Activated naive CD4-positive, alpha-beta T cell treated with anti-CD3 and anti-CD28 coated beads, Interleukin-2, amount 50 U/mL, for 24 hours (primary cell): ENCODE results near the gene KDM1B.
A peak's percentile ranks its signal among the peaks of the same experiment; 100 is the strongest.

ENCODE experiments used
- H3K27ac Mint-ChIP-seq: one replicate; pipeline ENCODE4 v1.8.0; 2021; ENCODE audit warnings: mild to moderate bottlenecking, mixed read lengths
- H3K27me3 Mint-ChIP-seq: one replicate; pipeline ENCODE4 v1.8.0; 2021; ENCODE audit warnings: mixed read lengths
- H3K36me3 Mint-ChIP-seq: one replicate; pipeline ENCODE4 v1.8.0; 2021; ENCODE audit warnings: mixed read lengths
- H3K4me1 Mint-ChIP-seq: one replicate; pipeline ENCODE4 v1.8.0; 2021; ENCODE audit warnings: mixed read lengths
- H3K4me3 Mint-ChIP-seq: one replicate; pipeline ENCODE4 v1.8.0; 2021; ENCODE audit warnings: mild to moderate bottlenecking, mixed read lengths
- H3K9me3 Mint-ChIP-seq: one replicate; pipeline ENCODE4 v1.8.0; 2021; ENCODE audit warnings: mixed read lengths

KDM1B gene, protein sequence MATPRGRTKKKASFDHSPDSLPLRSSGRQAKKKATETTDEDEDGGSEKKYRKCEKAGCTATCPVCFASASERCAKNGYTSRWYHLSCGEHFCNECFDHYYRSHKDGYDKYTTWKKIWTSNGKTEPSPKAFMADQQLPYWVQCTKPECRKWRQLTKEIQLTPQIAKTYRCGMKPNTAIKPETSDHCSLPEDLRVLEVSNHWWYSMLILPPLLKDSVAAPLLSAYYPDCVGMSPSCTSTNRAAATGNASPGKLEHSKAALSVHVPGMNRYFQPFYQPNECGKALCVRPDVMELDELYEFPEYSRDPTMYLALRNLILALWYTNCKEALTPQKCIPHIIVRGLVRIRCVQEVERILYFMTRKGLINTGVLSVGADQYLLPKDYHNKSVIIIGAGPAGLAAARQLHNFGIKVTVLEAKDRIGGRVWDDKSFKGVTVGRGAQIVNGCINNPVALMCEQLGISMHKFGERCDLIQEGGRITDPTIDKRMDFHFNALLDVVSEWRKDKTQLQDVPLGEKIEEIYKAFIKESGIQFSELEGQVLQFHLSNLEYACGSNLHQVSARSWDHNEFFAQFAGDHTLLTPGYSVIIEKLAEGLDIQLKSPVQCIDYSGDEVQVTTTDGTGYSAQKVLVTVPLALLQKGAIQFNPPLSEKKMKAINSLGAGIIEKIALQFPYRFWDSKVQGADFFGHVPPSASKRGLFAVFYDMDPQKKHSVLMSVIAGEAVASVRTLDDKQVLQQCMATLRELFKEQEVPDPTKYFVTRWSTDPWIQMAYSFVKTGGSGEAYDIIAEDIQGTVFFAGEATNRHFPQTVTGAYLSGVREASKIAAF

DNA sequence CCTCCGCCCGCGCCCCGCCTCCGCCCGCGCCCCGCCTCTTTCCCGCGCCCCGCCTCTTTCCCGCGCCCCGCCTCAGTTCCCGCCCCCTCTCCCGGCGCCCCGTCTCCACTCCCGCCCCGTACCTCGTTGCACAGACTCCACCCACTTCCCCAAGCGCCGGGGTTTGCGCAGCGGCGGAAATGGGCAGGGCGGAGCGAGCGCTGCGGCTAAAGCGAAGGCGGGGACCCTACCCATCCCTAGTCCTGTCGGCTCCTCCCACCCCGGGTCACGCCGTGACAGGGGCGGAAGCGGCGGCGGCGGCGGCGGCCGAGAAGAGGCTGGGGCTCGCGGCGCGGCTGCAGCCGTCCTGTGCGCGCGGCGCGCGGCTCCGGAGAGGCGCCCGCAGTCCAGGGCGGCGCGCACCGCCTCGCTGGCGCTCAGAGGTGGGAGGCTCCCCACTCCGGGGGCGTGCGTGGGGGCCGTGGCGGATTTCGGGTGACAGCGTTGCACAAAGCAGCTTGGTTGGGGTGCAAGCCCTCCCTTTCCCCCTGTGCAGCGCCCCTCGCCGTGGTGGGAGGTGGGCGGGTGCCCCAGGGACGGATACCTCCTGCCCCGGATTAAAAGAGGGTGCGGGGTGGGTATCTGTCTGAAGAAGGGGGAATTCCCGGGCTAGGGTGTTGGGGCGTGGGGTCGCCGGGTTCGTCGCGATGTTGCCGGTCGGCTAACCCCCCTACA, at the start of gene KDM1B:
Gene KDM1B (plus strand): TSS at position 273 of the 714 bp plus-strand sequence. CDS start 4,474 bp downstream, outside the sequence.
- H3K27me3 Mint-ChIP-seq = no peaks in the 10 kb centered on the region
- H3K27ac Mint-ChIP-seq = peak within 1 kb of the TSS; percentile 82
- no peaks in the 10 kb centered on the region for H3K9me3 Mint-ChIP-seq
- peaks cover 9% of the 10 kb centered on the region for H3K36me3 Mint-ChIP-seq
- H3K4me3 Mint-ChIP-seq = peak within 1 kb of the TSS; percentile 98
- H3K4me1 Mint-ChIP-seq = peaks cover 32% of the 10 kb centered on the region

DNA sequence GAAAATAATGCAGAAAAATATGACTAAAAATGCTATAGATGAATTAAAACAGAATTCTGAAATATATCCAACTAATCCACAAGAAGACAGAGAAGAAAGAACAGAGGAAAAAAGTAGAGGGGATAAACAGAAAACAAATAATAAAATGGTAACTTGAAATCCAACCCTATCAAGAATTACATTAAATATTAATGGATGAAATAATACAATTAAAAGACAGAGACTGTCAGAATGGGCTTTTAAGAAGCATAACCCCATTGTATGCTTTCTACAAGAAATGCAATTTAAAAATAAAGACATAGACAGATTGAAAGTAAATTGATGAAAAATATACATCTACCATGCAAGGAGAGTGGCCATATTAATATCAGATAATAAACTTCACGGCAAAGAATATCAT, 48.2 kb upstream of the KDM1B start:
- peaks cover 5% of the 10 kb centered on the region for H3K36me3 Mint-ChIP-seq
- peaks cover 14% of the 10 kb centered on the region for H3K9me3 Mint-ChIP-seq
- H3K4me1 Mint-ChIP-seq = no peaks in the 10 kb centered on the region
- H3K4me3 Mint-ChIP-seq = no peak overlapping the region
- no peak overlapping the region for H3K27ac Mint-ChIP-seq
- peaks cover 15% of the 10 kb centered on the region for H3K27me3 Mint-ChIP-seq

DNA sequence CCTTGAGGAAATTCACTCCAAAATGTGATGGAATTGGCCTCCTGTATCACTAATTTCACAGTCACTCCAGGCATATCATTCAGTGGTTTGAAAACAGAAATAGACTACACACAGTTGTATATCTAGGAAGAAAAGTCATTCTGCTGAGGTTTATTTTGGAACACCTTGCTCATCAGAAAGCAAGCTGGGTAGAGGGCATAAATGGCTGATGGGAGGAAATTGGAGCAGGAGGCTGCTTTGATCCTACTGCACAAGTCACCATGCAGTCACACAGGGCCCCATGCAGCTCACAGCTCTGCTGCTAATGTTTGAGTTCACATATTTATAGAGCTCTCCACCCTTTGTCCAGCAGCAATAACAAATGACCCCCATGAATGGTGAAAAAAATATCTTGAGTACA, 45.1 kb upstream of the KDM1B start:
- no peak overlapping the region for H3K4me3 Mint-ChIP-seq
- H3K36me3 Mint-ChIP-seq = peaks cover 5% of the 10 kb centered on the region
- H3K27ac Mint-ChIP-seq = no peak overlapping the region
- H3K27me3 Mint-ChIP-seq = peaks cover 19% of the 10 kb centered on the region
- no peaks in the 10 kb centered on the region for H3K4me1 Mint-ChIP-seq
- H3K9me3 Mint-ChIP-seq = peaks cover 14% of the 10 kb centered on the region

DNA sequence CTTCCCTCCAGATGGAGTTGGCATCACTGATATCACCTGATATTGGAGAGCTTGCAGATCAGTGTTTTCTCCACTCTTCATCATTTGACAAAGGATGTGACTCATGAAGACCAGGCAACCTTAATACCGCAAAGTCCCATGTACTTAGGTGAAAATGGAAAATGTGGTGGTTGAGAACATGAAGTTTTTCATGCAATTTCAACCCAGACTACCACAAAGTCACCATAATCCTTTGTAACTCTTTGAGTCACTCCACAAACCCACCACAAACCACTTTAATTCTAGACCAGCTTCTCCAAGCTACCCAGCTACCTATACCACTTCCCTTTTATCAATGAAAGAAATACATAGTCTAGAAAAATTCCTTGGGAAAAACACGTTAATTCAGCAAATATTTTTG, 39.9 kb upstream of the KDM1B start:
- H3K9me3 Mint-ChIP-seq = no peaks in the 10 kb centered on the region
- peaks cover 22% of the 10 kb centered on the region for H3K27me3 Mint-ChIP-seq
- H3K36me3 Mint-ChIP-seq = peaks cover 3% of the 10 kb centered on the region
- H3K4me1 Mint-ChIP-seq = peaks cover 8% of the 10 kb centered on the region
- no peak overlapping the region for H3K27ac Mint-ChIP-seq
- H3K4me3 Mint-ChIP-seq = no peak overlapping the region

DNA sequence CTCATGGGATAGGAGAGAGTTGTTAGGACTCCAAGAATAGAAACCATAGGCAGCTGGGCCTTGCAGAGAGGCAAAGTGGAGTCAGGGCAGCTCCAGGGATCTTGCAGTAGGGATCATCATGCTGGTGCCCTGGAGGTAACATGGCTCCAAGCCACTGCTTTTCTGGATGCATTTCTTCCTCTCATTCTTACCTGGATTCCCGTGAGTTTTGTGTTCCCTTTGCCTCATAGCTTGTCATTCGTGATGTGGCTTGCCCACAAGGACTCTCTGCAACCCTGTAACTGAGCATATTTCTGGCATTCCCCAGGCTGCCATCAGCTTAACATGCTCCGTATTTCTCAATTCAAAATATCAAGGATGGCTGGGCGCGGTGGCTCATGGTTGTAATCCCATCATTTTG, 38.1 kb upstream of the KDM1B start:
- Mint-ChIP-seq H3K27ac (no peak overlapping the region), H3K27me3 (peaks cover 12% of the 10 kb centered on the region), H3K36me3 (peaks cover 3% of the 10 kb centered on the region), H3K4me1 (peaks cover 8% of the 10 kb centered on the region), H3K9me3 (no peaks in the 10 kb centered on the region), H3K4me3 (no peak overlapping the region)

DNA sequence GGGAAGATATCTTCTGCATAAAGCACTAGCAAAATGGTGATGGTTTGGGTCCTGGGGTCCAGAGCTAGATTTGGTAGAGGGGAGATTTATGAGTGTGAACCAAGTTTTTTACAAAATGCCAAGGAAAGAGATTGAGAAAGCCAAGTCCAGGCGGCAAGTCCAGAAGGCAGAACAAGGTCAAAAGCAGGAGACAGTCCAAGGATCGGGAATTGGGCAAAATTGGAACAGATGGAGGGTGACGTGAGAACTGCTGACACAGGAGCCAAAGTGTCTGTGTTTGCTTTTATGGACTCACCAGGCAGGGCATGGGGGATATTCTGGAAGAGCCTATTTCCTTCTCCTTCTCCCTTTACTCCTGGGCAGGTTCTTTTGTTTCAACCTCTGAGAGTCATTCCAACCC, 36.9 kb upstream of the KDM1B start:
- Mint-ChIP-seq H3K36me3 (peaks cover 3% of the 10 kb centered on the region), H3K27ac (no peak overlapping the region), H3K27me3 (peaks cover 8% of the 10 kb centered on the region), H3K9me3 (no peaks in the 10 kb centered on the region), H3K4me1 (peaks cover 15% of the 10 kb centered on the region), H3K4me3 (no peak overlapping the region)

DNA sequence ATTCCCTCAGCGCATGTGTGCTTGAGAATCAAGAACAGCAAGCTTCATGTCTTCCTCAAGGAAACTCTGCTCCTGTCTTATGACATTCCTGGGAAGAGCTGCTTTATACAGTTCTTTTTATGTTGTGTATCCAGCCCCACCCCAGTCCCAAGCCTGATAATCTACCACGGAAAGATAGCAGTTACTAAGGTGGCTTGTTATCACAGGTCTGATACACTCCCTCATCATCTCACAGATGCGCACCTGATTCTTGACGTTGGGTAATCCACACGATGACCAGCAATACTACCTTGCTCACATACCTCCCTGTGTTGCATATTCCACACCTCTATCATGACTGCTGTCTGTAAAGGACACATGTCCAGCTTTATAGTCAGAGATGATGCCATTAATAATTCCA, 36.0 kb upstream of the KDM1B start:
- Mint-ChIP-seq H3K9me3 (no peaks in the 10 kb centered on the region), H3K36me3 (peaks cover 3% of the 10 kb centered on the region), H3K27ac (no peak overlapping the region), H3K4me1 (peaks cover 15% of the 10 kb centered on the region), H3K27me3 (peaks cover 5% of the 10 kb centered on the region), H3K4me3 (no peak overlapping the region)

DNA sequence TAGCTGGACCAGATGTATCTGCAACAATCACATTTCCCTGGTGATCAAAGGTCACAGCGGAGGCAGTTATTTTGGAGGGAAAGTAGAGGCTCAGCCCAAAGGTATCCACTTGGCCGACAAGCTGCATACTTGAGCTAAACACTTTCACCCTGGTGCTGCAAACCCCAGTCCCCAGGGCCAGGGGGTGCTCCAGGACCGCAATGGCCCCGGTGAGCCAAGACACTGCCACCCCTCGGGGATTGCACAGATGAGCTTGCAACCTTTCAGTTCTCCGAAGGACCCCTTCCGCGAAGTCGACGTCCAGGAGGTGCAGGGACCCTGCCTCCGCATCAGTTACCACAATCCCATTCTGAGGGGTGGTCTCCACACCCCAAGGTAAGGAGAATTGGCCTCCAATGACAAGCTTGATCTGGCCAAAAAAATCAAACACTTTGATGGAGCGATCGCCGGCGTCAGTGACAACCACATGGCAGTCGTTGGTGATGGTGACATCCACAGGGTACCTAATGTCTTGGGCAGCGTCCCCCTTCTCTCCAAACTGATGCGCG, 33.6 kb upstream of the KDM1B start:
- H3K9me3 Mint-ChIP-seq = no peaks in the 10 kb centered on the region
- H3K4me3 Mint-ChIP-seq = peak overlapping the region; percentile 56
- H3K27ac Mint-ChIP-seq = no peak overlapping the region
- H3K27me3 Mint-ChIP-seq = peaks cover 5% of the 10 kb centered on the region
- peaks cover 6% of the 10 kb centered on the region for H3K4me1 Mint-ChIP-seq
- H3K36me3 Mint-ChIP-seq = peaks cover 3% of the 10 kb centered on the region

DNA sequence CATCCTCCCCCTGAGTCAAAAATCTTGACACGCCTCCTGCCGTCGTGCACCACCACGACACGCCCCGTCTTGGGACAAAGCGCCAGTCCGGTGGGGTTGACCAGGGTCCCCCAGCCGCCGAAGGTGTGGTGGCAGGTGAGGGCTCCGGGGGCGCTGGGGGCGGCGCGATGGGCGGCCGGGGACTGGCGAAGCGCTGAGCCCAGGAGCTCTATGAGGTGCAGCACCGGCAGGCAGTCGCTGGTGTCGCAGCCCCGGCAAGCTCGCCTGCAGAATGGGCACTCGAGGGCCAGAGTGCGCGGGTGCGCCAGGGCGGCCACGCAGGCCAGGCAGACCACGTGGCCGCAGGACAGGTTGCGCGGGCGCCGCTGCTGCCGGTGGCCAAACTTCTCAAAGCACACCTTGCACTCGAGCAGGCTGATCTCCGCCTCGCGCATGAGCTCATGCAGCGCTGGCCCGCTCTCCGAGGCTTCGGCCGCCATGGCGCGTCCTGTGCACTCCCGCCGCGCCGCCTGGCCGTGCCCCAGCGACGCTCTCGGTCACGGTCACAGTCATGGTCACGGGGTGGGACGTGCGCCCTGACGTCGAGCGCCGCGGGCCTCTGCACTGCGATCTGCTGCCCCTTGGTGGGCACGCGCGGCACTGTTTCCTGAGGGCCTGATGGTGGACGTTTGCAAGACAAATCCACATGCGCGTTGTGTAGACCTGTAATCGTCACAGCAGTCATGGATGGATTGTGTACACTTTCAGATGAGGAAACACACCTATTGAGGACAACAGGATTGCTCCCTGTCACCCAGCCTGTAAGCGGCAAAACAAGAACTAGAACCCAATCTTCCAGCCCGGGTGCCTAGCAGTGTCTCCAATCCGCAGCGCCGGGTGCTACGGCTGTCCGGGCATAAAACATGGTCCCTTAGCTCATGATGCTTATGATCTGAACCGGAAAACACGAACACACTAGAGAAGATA, 32.8 kb upstream of the KDM1B start, which contains the start of gene NHLRC1:
Gene NHLRC1 (minus strand): TSS at position 550 of the 966 bp plus-strand sequence. CDS start 71 bp downstream, at position 479.
- Mint-ChIP-seq H3K36me3 (peaks cover 3% of the 10 kb centered on the region), H3K4me1 (peaks cover 6% of the 10 kb centered on the region), H3K27ac (peak within 1 kb of the TSS; percentile 52), H3K4me3 (peak within 1 kb of the TSS; percentile 84), H3K9me3 (no peaks in the 10 kb centered on the region), H3K27me3 (peaks cover 5% of the 10 kb centered on the region)

DNA sequence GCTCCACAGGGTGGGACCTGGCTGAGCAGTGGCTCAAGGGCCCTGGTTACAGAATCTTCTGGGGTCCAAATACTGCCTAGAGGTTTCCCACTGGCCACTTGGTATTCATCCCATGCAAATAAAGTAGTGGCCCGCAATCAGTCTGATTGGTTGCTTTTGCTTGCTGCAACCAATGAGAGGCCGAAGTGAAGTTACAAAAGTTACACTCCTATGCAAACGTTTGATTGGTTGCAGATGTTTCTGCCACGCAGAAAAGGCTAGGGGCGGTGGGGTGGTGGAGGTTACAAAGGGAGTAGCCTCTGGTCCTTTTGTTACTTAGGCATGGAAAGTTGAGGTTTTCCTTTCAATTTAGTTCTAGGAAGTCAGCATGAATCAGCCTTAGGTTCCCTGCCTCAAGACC, 29.1 kb upstream of the KDM1B start:
- no peak overlapping the region for H3K27ac Mint-ChIP-seq
- H3K27me3 Mint-ChIP-seq = no peaks in the 10 kb centered on the region
- H3K36me3 Mint-ChIP-seq = no peaks in the 10 kb centered on the region
- H3K9me3 Mint-ChIP-seq = no peaks in the 10 kb centered on the region
- H3K4me1 Mint-ChIP-seq = peaks cover 6% of the 10 kb centered on the region
- no peak overlapping the region for H3K4me3 Mint-ChIP-seq

DNA sequence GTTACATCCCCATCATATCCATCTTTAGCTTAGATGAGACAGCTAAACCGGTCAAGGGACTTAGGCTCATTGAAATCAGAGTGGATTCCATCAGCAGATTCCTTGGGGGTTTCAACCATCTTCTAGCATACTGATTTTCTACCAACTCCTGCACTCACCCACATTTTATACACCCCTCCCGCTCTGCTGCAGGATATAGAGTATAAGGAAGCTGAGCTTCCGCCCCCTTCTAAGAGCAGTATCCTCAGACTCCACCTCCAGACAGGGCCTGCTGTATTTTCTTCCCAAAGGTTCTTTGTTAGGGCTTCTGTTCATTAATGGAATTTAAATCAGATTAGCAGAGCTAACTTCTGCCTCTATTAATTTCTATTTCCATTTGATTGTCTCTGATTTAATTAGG, 22.9 kb upstream of the KDM1B start:
- H3K27ac Mint-ChIP-seq = no peak overlapping the region
- H3K36me3 Mint-ChIP-seq = peaks cover 13% of the 10 kb centered on the region
- no peak overlapping the region for H3K4me3 Mint-ChIP-seq
- H3K4me1 Mint-ChIP-seq = peaks cover 14% of the 10 kb centered on the region
- H3K27me3 Mint-ChIP-seq = no peaks in the 10 kb centered on the region
- H3K9me3 Mint-ChIP-seq = no peaks in the 10 kb centered on the region

DNA sequence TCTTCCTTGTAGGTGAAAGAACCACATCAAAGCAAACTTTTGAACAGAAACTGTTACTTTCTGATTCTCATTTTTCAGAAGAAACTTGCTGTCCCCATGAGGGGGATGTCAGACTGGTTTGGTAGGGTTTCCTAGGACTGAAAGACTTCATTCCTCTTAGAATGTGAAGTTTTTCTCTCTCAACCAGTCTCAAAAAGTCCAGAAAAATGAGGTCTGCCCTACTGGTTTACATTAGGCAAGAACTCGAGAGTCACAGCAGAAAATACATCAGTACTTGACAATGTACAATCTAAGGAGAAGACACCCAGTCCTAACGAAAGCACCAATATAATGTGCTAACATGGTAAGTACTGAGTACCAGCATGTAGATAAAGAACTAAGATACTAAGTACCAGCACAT, 20.1 kb upstream of the KDM1B start:
- H3K9me3 Mint-ChIP-seq = no peaks in the 10 kb centered on the region
- no peak overlapping the region for H3K4me3 Mint-ChIP-seq
- no peak overlapping the region for H3K27ac Mint-ChIP-seq
- peaks cover 22% of the 10 kb centered on the region for H3K36me3 Mint-ChIP-seq
- H3K4me1 Mint-ChIP-seq = peaks cover 14% of the 10 kb centered on the region
- no peaks in the 10 kb centered on the region for H3K27me3 Mint-ChIP-seq

DNA sequence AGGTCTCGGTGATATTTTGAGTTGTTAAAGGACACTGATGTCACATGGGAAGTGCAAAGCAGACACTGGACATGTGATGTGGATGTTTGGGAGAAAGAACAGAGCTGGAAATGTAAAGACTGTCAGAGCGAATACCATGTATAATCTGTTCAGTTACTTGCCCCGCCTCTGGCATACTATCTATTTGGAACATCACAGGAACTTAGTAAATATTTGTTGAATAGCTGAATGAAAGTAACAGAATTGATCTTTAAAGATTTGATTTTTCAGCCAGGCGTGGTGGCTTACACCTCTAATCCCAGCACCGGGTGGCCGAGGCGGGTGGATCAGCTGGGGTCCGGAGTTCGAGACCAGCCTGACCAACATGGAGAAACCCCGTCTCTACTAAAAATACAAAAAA, 19.0 kb upstream of the KDM1B start:
- peaks cover 25% of the 10 kb centered on the region for H3K36me3 Mint-ChIP-seq
- no peaks in the 10 kb centered on the region for H3K27me3 Mint-ChIP-seq
- no peak overlapping the region for H3K4me3 Mint-ChIP-seq
- H3K9me3 Mint-ChIP-seq = no peaks in the 10 kb centered on the region
- no peak overlapping the region for H3K27ac Mint-ChIP-seq
- H3K4me1 Mint-ChIP-seq = peaks cover 14% of the 10 kb centered on the region

DNA sequence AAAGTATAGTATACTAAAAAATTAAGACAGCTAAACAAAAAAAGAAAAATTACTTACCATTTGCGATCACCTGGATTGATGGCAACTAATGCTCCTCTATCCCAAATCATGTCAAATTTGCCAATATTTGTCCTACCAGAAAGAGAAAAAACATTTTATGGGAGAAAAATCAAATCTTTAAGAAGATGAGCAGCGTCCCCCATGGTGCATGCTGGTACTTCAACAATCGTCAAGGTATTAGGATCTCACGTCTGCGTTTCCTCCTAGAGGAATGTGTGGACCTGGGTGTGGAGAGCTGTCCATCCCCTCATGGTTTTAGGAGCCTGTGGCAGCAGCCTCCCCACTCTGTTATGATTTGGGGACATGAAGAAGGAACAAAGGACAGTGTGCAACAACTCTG, 16.3 kb upstream of the KDM1B start:
- Mint-ChIP-seq H3K4me1 (peaks cover 14% of the 10 kb centered on the region), H3K36me3 (peaks cover 31% of the 10 kb centered on the region), H3K27ac (no peak overlapping the region), H3K27me3 (no peaks in the 10 kb centered on the region), H3K4me3 (no peak overlapping the region), H3K9me3 (no peaks in the 10 kb centered on the region)
